Testis (tissue), 3 donors: ENCODE data around the gene SLC9A9. TPM values are rescaled to one million over a fixed set of nuclear protein-coding genes. Genes with fewer than 3 reads are reported as not detected.

Experiments
- DNase-seq: peaks from one replicate; pipeline ENCODE4 v3.0.0-alpha.2; 2019
- H3K27ac ChIP-seq, 2 donors: fragments of 200-600 bp; sonication (generic); one replicate each; pipeline ENCODE4 v1.5.1; 2019
- H3K27me3 ChIP-seq: fragments of 200-600 bp; sonication (generic); one replicate; pipeline ENCODE4 v1.5.1; 2019
- H3K36me3 ChIP-seq: fragments of 200-600 bp; sonication (generic); one replicate; pipeline ENCODE4 v1.5.1; 2017; ENCODE audit warnings: low read depth; ENCODE audit errors: missing control alignments
- H3K4me1 ChIP-seq: fragments of 200-600 bp; sonication (generic); one replicate; pipeline ENCODE4 v1.5.1; 2019
- H3K4me3 ChIP-seq, 2 donors: fragments of 200-600 bp; sonication (generic); one replicate each; pipeline ENCODE4 v1.5.1; 2017 to 2019
- H3K9me3 ChIP-seq: fragments of 200-600 bp; sonication (generic); one replicate; pipeline ENCODE4 v1.5.1; 2017
- POLR2A ChIP-seq: fragments of 450-650 bp; IDR thresholded peaks from one replicate; pipeline ENCODE4 v1.6.1; 2017; ENCODE audit warnings: antibody characterized with exemption, mild to moderate bottlenecking, moderate library complexity
- WGBS, 2 donors: methylation state at CpG; one replicate each; pipeline ENCODE4 v1.1.5; 2018; 5-methylcytosine and 5-hydroxymethylcytosine counted together
- intact Hi-C: fragments of 100-400 bp; cut with DNase I; formaldehyde crosslinking; loops from one replicate; pipeline ENCODE4 v1.15.1; 2023; ENCODE audit warnings: low total_unique reads
- polyA plus RNA-seq: library from polyadenylated mRNA; stranded (reverse); fragments of 350-450 nt; fragmentation: Illumina TruSeq; extraction: RNeasy Lipid Tissue Mini Kit (QIAGEN cat#74804); gene quantifications from one replicate; pipeline ENCODE4 v1.2.3, GENCODE V29; 2014; ENCODE audit warnings: low read depth, low replicate concordance; ENCODE audit not compliant: insufficient read depth
- total RNA-seq, 2 donors: library from RNA; depleted of rRNA; stranded (reverse); fragments of >200 nt; gene quantifications; one replicate each; pipeline ENCODE4 v1.2.3, GENCODE V29; 2016
- TF ChIP-seq, protein P1 (sequence below), 3 experiments: fragments of 450-650 bp in 2 of 3; fragments of 200-600 bp in 1 of 3; sonication (generic) in 1 of 3; IDR thresholded peaks; one replicate each; pipeline ENCODE4 v1.5.1; 2016 to 2019; ENCODE audit warnings: antibody characterized with exemption in 3 of 3, mild to moderate bottlenecking in 2 of 3, moderate library complexity in 1 of 3

SLC9A9 gene
- total and polyA plus RNA-seq, 3 donors from 2014 or later: 2.7 to 6.6 (median 4.3) TPM

DNA sequence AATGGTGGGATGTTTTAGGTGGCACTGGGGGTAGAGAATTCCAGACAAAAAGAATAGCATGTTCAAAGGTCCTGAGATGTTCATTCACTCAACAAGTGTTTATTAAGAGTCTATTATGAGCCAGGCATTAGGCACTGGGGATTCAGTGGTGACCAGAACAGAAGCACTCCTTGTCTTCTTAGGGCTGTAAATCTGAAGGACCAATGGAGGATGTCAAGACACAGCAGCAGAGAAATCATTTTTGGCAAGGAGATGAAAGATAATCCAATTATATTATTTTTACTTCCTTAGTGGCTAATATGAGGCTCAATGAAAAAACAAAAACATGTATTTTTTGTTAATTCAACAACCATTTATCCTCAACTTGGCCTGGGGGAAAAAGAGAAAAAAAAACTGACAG, 218.5 kb downstream of the SLC9A9 start:
- intact Hi-C loops: no loop called here
- no peaks in the 10 kb centered on the region for H3K4me1 ChIP-seq
- H3K27ac ChIP-seq: no peak overlapping the region
- no peaks in the 10 kb centered on the region for H3K27me3 ChIP-seq
- no peaks in the 10 kb centered on the region for H3K36me3 ChIP-seq
- no peak for DNase-seq
- H3K9me3 ChIP-seq: no peaks in the 10 kb centered on the region
- no peak overlapping the region for H3K4me3 ChIP-seq
- TF ChIP-seq POLR2A: no peak
- TF ChIP-seq, protein P1, sequence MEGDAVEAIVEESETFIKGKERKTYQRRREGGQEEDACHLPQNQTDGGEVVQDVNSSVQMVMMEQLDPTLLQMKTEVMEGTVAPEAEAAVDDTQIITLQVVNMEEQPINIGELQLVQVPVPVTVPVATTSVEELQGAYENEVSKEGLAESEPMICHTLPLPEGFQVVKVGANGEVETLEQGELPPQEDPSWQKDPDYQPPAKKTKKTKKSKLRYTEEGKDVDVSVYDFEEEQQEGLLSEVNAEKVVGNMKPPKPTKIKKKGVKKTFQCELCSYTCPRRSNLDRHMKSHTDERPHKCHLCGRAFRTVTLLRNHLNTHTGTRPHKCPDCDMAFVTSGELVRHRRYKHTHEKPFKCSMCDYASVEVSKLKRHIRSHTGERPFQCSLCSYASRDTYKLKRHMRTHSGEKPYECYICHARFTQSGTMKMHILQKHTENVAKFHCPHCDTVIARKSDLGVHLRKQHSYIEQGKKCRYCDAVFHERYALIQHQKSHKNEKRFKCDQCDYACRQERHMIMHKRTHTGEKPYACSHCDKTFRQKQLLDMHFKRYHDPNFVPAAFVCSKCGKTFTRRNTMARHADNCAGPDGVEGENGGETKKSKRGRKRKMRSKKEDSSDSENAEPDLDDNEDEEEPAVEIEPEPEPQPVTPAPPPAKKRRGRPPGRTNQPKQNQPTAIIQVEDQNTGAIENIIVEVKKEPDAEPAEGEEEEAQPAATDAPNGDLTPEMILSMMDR (IDR thresholded peaks at IDR 0.05): no peak

DNA sequence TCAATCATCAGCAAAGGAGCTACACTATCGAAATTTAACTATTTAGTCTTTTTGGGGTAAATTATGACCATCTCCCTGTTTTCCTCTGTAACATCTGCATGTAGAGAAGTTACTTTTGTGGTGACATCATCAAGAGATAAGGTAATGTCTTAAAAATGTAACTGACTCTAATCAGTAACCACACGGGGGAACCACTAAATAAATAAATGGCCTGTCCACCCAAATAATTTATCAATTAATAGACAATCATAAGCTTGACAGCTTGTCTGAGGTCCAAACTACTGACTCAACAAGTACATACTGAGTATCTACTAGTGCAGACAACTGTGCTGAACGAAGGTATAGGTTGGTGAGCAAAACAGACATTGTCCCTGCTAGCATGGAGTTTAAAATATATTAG, 219.3 kb downstream of the SLC9A9 start:
- H3K27ac ChIP-seq: no peak overlapping the region
- TF ChIP-seq POLR2A: no peak
- TF ChIP-seq, protein P1 (IDR thresholded peaks at IDR 0.05): no peak
- no peaks in the 10 kb centered on the region for H3K27me3 ChIP-seq
- H3K36me3 ChIP-seq: no peaks in the 10 kb centered on the region
- DNase-seq: no peak
- no peaks in the 10 kb centered on the region for H3K9me3 ChIP-seq
- 70 to 81% methylated on average over 3 of the region's 3 CpGs for WGBS, 2 donors
- intact Hi-C loops: no loop called here
- no peaks in the 10 kb centered on the region for H3K4me1 ChIP-seq
- H3K4me3 ChIP-seq: no peak overlapping the region

DNA sequence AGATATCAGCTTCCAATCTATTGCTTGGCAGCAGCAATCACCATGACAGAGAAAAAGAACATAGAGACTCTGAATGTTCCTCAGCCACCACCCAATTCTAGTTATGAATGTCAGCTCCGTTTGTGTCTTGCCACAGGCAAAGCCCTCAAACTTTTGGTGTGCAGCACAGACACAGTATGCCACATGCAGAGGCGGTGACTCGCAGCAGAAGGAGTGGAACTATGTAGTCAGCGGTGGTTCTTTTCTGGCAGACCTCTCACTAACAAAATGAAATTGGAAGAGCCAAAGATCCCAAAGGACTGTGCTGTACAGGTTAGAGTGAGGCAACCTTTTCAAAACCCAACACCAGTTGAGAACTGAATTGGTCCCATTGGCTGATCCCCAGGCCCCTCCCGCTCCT, 220.9 kb downstream of the SLC9A9 start:
- Histone ChIP-seq H3K4me1 (no peaks in the 10 kb centered on the region), H3K9me3 (no peaks in the 10 kb centered on the region), H3K27ac (no peak overlapping the region), H3K36me3 (no peaks in the 10 kb centered on the region), H3K27me3 (no peaks in the 10 kb centered on the region), H3K4me3 (no peak overlapping the region)
- DNase-seq: no peak
- TF ChIP-seq, protein P1 (IDR thresholded peaks at IDR 0.05): no peak
- no peak for TF ChIP-seq POLR2A
- WGBS, 2 donors: 80 to 91% methylated on average over 5 of the region's 5 CpGs
- intact Hi-C loops: no loop called here

DNA sequence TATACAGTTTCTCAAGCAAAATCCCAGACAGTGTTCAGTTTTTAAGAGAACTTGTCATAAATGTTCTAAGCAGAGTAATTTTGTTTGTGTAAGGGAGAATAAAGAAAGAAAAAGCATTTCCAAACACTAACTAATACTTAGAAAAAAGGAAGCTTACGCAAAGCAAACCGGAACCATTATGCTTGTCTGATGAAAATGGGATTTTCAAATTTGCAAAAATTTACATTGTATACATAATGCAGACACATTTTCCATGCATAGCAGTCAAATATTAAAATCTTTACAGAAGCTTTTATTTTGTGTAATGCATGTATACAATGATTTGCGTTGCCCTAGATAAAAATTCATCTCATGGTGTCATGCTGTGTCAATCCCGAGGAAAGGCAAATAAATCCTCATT, 229.0 kb downstream of the SLC9A9 start:
- TF ChIP-seq, protein P1 (IDR thresholded peaks at IDR 0.05): no peak
- no peak for TF ChIP-seq POLR2A
- Histone ChIP-seq H3K27me3 (no peaks in the 10 kb centered on the region), H3K4me1 (no peaks in the 10 kb centered on the region), H3K9me3 (no peaks in the 10 kb centered on the region), H3K27ac (no peak overlapping the region), H3K36me3 (no peaks in the 10 kb centered on the region), H3K4me3 (no peak overlapping the region)
- intact Hi-C loops: no loop called here
- WGBS, 2 donors: 86 to 93% methylated on average over 4 of the region's 4 CpGs
- no peak for DNase-seq

DNA sequence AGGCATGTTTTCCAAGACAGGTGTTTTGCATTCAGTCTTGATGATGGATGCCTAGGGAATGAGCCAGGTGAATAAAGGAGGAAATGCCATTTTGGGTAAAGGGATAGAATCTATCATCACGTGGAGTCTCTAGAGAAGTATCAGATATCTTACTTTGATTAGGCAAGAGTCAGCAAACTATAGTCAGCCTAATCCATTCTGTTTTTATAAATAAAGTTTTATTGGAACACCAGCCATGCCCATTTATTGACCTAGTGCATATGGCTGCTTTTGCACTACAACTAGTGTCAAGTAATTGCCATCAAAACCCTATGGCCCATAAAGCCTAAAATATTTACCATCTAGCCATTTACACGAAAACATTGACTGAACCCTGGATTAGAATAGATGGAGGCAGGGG, 231.2 kb downstream of the SLC9A9 start:
- 95 to 96% methylated on average over 2 of the region's 2 CpGs for WGBS, 2 donors
- Histone ChIP-seq H3K36me3 (no peaks in the 10 kb centered on the region), H3K4me3 (no peak overlapping the region), H3K9me3 (no peaks in the 10 kb centered on the region), H3K27me3 (no peaks in the 10 kb centered on the region), H3K4me1 (no peaks in the 10 kb centered on the region), H3K27ac (no peak overlapping the region)
- intact Hi-C loops: no loop called here
- TF ChIP-seq POLR2A: no peak
- DNase-seq: no peak
